Prostate gland (tissue), 2 donors: ENCODE data around the gene ALDH1L1.

ENCODE experiments used
- CTCF ChIP-seq, 4 experiments: fragments of 200-600 bp in 2 of 4; fragments of 450-650 bp in 2 of 4; sonication (generic) in 2 of 4; IDR thresholded peaks; 1 replicate in 3 of 4; 2 replicates in 1 of 4; pipeline ENCODE4 v1.5.1; 2016 to 2019; ENCODE audit warnings: antibody characterized with exemption in 4 of 4, mild to moderate bottlenecking in 2 of 4, moderate library complexity in 2 of 4
- POLR2A ChIP-seq: fragments of 450-650 bp; IDR thresholded peaks from one replicate; pipeline ENCODE4 v1.6.1; 2016; ENCODE audit warnings: antibody characterized with exemption, mild to moderate bottlenecking

DNA sequence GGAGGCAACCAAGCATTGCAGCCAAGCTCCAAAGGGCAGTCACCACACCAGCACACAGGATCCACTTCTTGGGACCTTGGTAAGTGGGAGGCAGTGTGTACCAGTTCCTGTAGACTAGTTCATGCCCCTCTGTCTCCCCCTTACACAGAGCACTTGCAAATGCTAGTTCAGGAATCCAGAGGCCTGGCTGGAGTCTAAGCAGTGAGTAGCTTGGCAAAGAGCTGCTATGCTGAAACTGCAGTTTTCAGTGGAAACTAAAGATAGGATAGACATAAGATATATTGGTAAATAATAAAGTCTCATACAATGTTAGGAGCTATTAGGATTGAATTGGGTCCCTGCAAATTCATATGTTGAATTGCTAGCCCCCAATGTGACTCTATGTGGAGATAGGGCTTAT is 82.6 kb downstream of the ALDH1L1 start:
- TF ChIP-seq CTCF (IDR thresholded peaks at IDR 0.05) (no peak), POLR2A (no peak)
